GM19467 (cell line): ENCODE results near the gene LHX4.

ENCODE experiments used
- ATAC-seq: cut with Tn5 transposase; IDR thresholded peaks from one replicate; pipeline ENCODE4 v1.9.1; 2021; ENCODE audit warnings: mild to moderate bottlenecking, moderate library complexity; ENCODE audit not compliant: unreplicated experiment

LHX4 gene

DNA sequence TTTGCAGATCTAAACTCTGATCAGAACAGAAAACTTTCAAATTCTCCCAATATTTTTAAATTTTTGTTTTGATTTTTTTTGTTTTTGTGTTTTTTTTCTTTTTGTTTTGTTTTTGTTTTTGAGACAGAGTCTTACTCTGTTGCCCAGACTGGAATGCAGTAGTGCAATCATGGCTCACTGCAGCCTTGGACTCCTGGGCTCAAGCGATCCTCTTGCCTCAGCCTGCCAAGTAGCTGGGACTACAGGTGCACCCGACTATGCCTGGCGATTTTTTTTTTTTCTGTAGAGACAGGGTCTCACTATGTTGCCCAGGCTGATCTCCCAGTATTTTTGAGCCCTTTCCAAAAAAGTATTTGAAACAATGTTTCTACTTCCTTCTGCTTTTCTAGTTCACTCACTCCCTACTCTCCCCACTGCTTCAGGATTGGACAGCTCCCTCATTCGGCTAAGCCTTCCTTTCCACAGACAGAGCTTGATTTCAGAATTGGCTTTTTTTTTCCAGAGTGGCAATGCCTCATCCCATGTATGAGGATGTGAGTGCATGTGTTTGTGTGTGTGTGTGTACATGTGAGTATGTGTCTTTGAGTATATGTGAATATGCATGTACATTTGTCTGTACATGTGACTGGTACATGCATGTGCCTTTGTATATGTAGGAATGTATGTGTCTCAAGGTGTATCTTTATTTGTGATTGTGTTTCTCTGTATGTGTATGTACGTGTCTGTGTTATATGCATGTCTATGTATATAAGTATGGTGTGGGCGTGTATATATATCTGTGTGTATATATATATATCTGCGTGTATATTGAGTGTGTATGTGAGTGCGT, 11.9 kb downstream of the LHX4 start:
- ATAC-seq: no peak

- ATAC-seq: no peak
These were observed 13.6 kb downstream of the LHX4 start for GRCh38 chr1:180243517-180244221.

DNA sequence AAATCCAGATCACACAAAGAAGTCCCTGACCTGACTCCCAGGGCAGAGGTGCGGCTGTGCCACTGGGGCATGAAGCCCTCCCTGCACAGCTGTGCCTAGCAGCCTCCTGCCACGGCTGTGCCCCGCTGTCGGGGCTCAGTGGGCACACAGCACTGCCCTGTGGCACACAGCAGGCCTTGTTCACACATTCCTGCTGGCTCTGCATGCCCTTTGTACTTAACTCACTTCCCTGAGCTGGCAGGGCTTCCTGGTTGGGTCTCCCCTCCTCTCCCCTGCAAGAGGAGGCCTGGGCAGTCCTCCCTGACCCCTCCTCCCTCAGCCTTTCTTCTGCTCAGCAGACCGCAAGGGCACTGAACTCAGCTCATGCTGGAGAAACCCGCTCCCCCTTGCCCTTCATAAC, 14.8 kb downstream of the LHX4 start:
- ATAC-seq: no peak

GRCh38 chr1:180246579-180246978, 16.5 kb downstream of the LHX4 start:
- ATAC-seq: no peak

DNA sequence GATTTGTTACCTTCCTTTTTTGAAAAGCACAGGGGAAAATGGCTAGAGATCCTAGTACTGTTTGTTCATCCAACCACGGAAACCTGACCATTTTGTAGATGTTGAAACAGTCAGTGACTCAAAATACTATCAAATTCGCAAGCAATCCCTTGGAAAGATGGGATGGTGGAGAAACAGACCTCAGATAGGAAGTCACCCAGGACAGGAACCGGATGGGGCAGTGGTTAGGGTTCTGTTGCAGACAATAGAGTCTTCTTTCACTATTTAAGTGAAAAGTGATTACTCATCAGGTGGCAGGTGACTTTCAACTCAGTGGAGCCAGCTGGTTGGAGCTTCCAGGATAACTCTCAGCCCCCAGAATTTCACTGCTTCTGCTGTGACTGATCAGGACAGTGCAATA, 17.0 kb downstream of the LHX4 start:
- no peak for ATAC-seq

- no peak for ATAC-seq
These were observed 17.5 kb downstream of the LHX4 start for GRCh38 chr1:180247580-180247979.

DNA sequence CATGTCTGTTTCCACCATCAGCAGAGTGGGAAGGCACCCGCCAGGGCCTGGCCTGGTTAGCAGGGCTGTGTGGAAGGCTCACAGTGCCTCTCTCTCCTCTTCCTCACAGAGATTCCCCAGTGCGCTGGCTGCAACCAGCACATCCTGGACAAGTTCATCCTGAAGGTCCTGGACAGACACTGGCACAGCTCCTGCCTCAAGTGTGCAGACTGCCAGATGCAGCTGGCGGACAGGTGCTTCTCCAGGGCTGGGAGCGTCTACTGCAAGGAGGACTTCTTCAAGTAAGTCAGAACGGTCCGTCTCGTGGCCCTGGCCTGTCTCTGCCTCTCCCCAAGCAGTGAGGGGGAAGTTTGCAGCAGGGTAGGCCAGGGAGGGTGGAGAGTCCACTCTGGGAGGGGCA, 18.1 kb downstream of the LHX4 start:
- no peak for ATAC-seq

GRCh38 chr1:180248731-180249681, 18.9 kb downstream of the LHX4 start:
- no peak for ATAC-seq

DNA sequence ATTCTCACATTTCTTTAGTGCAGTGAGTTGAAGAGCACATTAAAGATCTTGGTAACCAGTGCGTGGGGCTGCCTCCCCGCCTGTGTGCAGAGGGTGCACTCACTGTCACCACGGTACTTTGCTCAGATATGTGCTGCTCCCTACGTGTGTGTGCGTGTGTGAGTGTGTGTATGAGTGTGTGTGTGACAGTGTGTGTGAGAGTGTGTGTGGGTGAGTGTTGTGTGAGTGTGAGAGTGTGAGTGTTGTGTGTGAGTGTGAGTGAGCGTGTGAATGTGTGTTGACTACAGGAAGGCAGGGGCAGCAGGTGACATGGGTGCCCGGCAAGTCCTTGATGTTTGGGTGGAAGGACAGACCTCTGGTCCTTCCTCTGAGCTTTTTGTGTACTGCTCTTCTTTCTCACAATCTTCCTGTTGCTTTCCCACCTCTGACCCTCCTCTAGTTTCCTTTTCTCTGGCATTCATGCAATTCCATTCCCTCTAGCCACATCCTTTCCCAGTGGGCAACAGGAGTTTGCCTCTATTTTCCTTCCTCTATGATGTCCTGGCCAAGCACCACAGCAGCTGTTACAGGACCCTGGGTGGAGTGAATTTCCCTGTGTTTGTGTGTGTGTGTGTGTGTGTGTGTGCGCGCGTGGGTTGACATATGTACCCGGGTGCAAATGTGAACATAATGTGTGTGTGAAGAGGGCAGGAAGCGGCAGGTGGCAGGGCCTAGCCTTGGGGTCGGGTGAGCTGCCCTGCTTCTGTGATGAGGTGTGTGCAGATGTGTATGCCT, 19.8 kb downstream of the LHX4 start:
- ATAC-seq: no peak

DNA sequence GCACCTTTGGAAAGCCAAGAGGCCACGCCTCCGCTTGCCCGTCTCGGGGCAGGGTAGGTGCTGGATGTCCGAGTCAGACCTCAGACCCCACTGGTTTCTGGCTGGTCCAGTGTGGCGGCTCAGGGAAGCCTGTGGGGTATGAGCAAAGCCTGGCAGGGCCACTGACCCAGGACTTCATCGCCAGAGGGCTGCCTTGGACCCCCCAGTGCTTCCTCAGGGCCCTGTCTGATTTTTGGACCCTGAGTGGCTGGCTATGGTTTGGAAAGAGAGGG, 20.4 kb downstream of the LHX4 start:
- ATAC-seq: no peak

DNA sequence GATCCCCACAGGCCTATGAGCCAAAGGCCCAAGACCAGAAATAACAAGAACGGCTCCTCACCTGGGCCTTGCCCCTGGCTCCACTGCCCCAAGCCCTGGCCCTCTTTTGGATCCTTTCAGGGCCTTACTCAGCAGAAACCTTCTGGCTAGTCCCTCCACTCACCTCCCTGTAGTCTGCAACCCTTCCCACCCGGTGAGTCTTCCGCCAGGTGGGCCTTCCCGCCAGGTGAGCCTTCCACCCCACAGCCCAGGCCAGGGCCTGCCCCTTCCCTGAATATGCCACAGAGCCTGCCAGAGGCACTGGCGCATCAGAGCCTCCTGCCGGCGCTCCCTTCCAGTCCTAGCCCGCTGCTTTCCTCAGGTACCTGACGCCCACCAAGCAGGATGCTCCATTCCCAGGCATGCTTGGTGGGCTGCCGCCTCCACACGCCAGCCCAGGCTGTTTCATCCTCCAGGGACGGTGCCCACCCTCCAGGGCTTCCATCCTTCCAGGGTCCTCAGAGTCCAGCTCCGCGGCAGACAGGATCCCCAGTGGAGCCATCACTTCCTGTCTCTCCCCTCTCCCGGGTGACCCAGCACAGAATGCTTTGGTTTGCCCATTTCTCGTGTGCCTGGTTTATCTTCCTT, 20.9 kb downstream of the LHX4 start:
- ATAC-seq: no peak

- no peak for ATAC-seq
These were observed 21.7 kb downstream of the LHX4 start for GRCh38 chr1:180251526-180252305.

GRCh38 chr1:180252638-180253536, 22.8 kb downstream of the LHX4 start:
- no peak for ATAC-seq

GRCh38 chr1:180253585-180254495, 23.8 kb downstream of the LHX4 start:
- ATAC-seq: no peak

- ATAC-seq: no peak
These were observed 24.4 kb downstream of the LHX4 start for GRCh38 chr1:180254496-180254819.

DNA sequence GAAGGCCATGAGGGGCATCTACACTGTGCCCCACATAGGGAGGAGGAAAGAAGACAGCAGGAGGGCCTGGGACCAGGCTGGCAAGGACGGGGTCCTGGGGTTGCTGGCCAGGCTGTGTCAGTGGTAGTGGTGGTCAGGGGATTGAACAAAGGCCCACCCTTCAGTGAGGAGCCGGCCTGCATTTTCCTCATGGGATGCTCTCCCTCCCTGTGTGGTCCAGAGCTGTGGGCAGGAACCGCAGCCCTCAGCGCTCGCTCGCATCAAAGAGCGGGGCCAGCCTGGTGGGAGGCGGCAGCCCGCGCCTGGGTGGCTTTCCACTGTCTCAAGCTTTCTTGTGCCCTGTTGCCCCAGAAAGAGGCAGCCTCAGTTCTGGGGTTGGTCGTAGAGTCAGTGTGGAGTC, 24.8 kb downstream of the LHX4 start:
- ATAC-seq: no peak

- ATAC-seq: no peak
These were observed 25.7 kb downstream of the LHX4 start for GRCh38 chr1:180255536-180256340.
